Measurements from ENCODE around the gene RBPJ. TPM values are rescaled to one million over a fixed set of nuclear protein-coding genes. Genes with fewer than 3 reads are reported as not detected.

RBPJ gene
- total RNA-seq, 1 experiment from 2014 or later = 34.5 TPM

- no peak for DNase-seq (ENCODE audit: low read depth in 1 of 2, low spot score in 2 of 2)
- Histone ChIP-seq H3K4me3 (no peak overlapping the region), H3K4me1 (replicated peaks) (peaks cover 29% of the 10 kb centered on the region), H3K27ac (no peak overlapping the region), H3K36me3 (no peaks in the 10 kb centered on the region), H3K27me3 (replicated peaks) (no peaks in the 10 kb centered on the region), H3K9me3 (replicated peaks) (no peaks in the 10 kb centered on the region)
Observed at GRCh38 chr4:26294904-26295303, 25.9 kb upstream of the RBPJ start.

GRCh38 chr4:26296021-26296420 lies 24.8 kb upstream of the RBPJ start:
- H3K27me3 ChIP-seq (replicated peaks) = no peaks in the 10 kb centered on the region
- DNase-seq (ENCODE audit: low read depth in 1 of 2, low spot score in 2 of 2) = no peak
- no peak overlapping the region for H3K4me3 ChIP-seq
- H3K9me3 ChIP-seq (replicated peaks) = no peaks in the 10 kb centered on the region
- no peak overlapping the region for H3K27ac ChIP-seq
- no peaks in the 10 kb centered on the region for H3K36me3 ChIP-seq
- H3K4me1 ChIP-seq (replicated peaks) = peaks cover 29% of the 10 kb centered on the region

GRCh38 chr4:26296514-26296913 lies 24.3 kb upstream of the RBPJ start:
- Histone ChIP-seq H3K36me3 (no peaks in the 10 kb centered on the region), H3K4me1 (replicated peaks) (peaks cover 29% of the 10 kb centered on the region), H3K9me3 (replicated peaks) (no peaks in the 10 kb centered on the region), H3K27me3 (replicated peaks) (no peaks in the 10 kb centered on the region), H3K4me3 (no peak overlapping the region), H3K27ac (no peak overlapping the region)
- DNase-seq (ENCODE audit: low read depth in 1 of 2, low spot score in 2 of 2) = no peak

GRCh38 chr4:26297219-26297618 lies 23.6 kb upstream of the RBPJ start:
- no peak for DNase-seq (ENCODE audit: low read depth in 1 of 2, low spot score in 2 of 2)
- Histone ChIP-seq H3K9me3 (replicated peaks) (no peaks in the 10 kb centered on the region), H3K36me3 (no peaks in the 10 kb centered on the region), H3K4me1 (replicated peaks) (peaks cover 29% of the 10 kb centered on the region), H3K27ac (peak overlapping the region; percentile 83), H3K27me3 (replicated peaks) (no peaks in the 10 kb centered on the region), H3K4me3 (no peak overlapping the region)

GRCh38 chr4:26298198-26298947 lies 22.4 kb upstream of the RBPJ start:
- peak overlapping the region; percentile 83 for H3K27ac ChIP-seq
- no peaks in the 10 kb centered on the region for H3K36me3 ChIP-seq

GRCh38 chr4:26299254-26299882 lies 21.4 kb upstream of the RBPJ start:
- no peak for DNase-seq (ENCODE audit: low read depth in 1 of 2, low spot score in 2 of 2)
- peaks cover 29% of the 10 kb centered on the region for H3K4me1 ChIP-seq (replicated peaks)
- H3K9me3 ChIP-seq (replicated peaks) = no peaks in the 10 kb centered on the region
- H3K36me3 ChIP-seq = no peaks in the 10 kb centered on the region
- H3K27ac ChIP-seq = peak overlapping the region; percentile 83
- no peak overlapping the region for H3K4me3 ChIP-seq
- no peaks in the 10 kb centered on the region for H3K27me3 ChIP-seq (replicated peaks)

More at GRCh38 chr4:26298198-26298947, 22.4 kb upstream of the RBPJ start:
- H3K9me3 ChIP-seq (replicated peaks) = no peaks in the 10 kb centered on the region
- H3K4me1 ChIP-seq (replicated peaks) = peaks cover 29% of the 10 kb centered on the region
- peak in 1 of 2 experiments; percentile 82 for DNase-seq (ENCODE audit: low read depth in 1 of 2, low spot score in 2 of 2)
- H3K27me3 ChIP-seq (replicated peaks) = no peaks in the 10 kb centered on the region
- H3K4me3 ChIP-seq = no peak overlapping the region

- H3K9me3 ChIP-seq (replicated peaks) = no peaks in the 10 kb centered on the region
- DNase-seq (ENCODE audit: low read depth in 1 of 2, low spot score in 2 of 2) = no peak
- H3K36me3 ChIP-seq = no peaks in the 10 kb centered on the region
- H3K27ac ChIP-seq = no peak overlapping the region
- no peak overlapping the region for H3K4me3 ChIP-seq
- peaks cover 29% of the 10 kb centered on the region for H3K4me1 ChIP-seq (replicated peaks)
- no peaks in the 10 kb centered on the region for H3K27me3 ChIP-seq (replicated peaks)
Observed at GRCh38 chr4:26300314-26301307, 20.2 kb upstream of the RBPJ start.

- Histone ChIP-seq H3K4me1 (replicated peaks) (peaks cover 17% of the 10 kb centered on the region), H3K9me3 (replicated peaks) (no peaks in the 10 kb centered on the region), H3K27me3 (replicated peaks) (no peaks in the 10 kb centered on the region), H3K4me3 (no peak overlapping the region), H3K27ac (no peak overlapping the region), H3K36me3 (no peaks in the 10 kb centered on the region)
- DNase-seq (ENCODE audit: low read depth in 1 of 2, low spot score in 2 of 2) = no peak
Observed at GRCh38 chr4:26302031-26302899, 18.5 kb upstream of the RBPJ start.

- Histone ChIP-seq H3K4me1 (replicated peaks) (peaks cover 10% of the 10 kb centered on the region), H3K27me3 (replicated peaks) (no peaks in the 10 kb centered on the region), H3K36me3 (no peaks in the 10 kb centered on the region), H3K27ac (no peak overlapping the region), H3K4me3 (no peak overlapping the region), H3K9me3 (replicated peaks) (no peaks in the 10 kb centered on the region)
- no peak for DNase-seq (ENCODE audit: low read depth in 1 of 2, low spot score in 2 of 2)
Observed at GRCh38 chr4:26303008-26303407, 17.8 kb upstream of the RBPJ start.

- H3K4me1 ChIP-seq (replicated peaks) = no peaks in the 10 kb centered on the region
- no peaks in the 10 kb centered on the region for H3K36me3 ChIP-seq
- no peak overlapping the region for H3K27ac ChIP-seq
- no peak for DNase-seq (ENCODE audit: low read depth in 1 of 2, low spot score in 2 of 2)
- no peak overlapping the region for H3K4me3 ChIP-seq
- no peaks in the 10 kb centered on the region for H3K27me3 ChIP-seq (replicated peaks)
- H3K9me3 ChIP-seq (replicated peaks) = no peaks in the 10 kb centered on the region
Observed at GRCh38 chr4:26307037-26307800, 13.6 kb upstream of the RBPJ start.

- H3K27me3 ChIP-seq (replicated peaks) = no peaks in the 10 kb centered on the region
- H3K4me1 ChIP-seq (replicated peaks) = no peaks in the 10 kb centered on the region
- H3K27ac ChIP-seq = no peak overlapping the region
- no peak for DNase-seq (ENCODE audit: low read depth in 1 of 2, low spot score in 2 of 2)
- no peak overlapping the region for H3K4me3 ChIP-seq
- no peaks in the 10 kb centered on the region for H3K9me3 ChIP-seq (replicated peaks)
- H3K36me3 ChIP-seq = no peaks in the 10 kb centered on the region
Observed at GRCh38 chr4:26308568-26308967, 12.2 kb upstream of the RBPJ start.

GRCh38 chr4:26310264-26310663 lies 10.6 kb upstream of the RBPJ start:
- DNase-seq (ENCODE audit: low read depth in 1 of 2, low spot score in 2 of 2) = no peak
- no peaks in the 10 kb centered on the region for H3K9me3 ChIP-seq (replicated peaks)
- H3K27me3 ChIP-seq (replicated peaks) = no peaks in the 10 kb centered on the region
- H3K4me1 ChIP-seq (replicated peaks) = no peaks in the 10 kb centered on the region
- H3K36me3 ChIP-seq = no peaks in the 10 kb centered on the region
- H3K27ac ChIP-seq = no peak overlapping the region
- no peak overlapping the region for H3K4me3 ChIP-seq

Measured in SJSA1 (cell line).